ENCODE measurements around the gene SEMA5A. TPM values are rescaled to one million over a fixed set of nuclear protein-coding genes. Genes with fewer than 3 reads are reported as not detected.
A peak's percentile ranks its signal among the peaks of the same experiment; 100 is the strongest.
"Not testable (repeated sequence)": the region's sequence is repeated elsewhere in the genome, so short reads cannot be mapped to it uniquely, and the experiment has no call there.

SEMA5A gene
- total RNA-seq, 1 experiment from 2014 or later = 6.5 TPM

DNA sequence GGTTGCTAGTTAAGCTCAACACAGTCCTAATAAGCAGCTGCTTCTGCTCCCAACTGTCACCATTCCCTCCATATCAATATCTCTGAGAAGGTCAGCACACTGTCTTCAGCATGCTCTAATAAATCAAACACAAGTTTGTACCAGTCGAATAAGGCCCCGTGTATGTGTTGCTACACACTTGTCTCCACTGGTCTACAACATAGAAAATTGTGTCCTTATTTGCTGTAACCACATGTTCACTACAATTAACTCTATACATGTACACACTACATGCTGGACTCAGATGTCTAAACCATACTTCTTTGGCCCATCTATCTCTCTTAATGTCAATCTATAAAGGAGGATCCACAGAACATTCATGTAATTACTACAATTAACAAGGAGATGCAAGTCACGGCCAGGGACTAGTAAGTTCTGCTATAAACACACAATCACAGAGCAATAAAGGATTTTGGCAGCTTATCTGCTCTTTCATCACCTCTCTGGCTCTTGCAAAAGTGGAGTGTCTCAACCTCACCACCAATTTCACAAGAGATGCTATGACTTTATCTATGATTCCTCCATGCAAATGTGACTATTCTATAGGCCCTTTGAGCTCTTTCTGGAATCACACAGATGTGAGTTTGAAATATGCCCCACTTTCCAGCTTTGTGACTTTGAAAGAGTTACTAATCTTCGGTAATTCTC is 143.9 kb downstream of the SEMA5A start:
- Histone ChIP-seq H3K27me3 (ENCODE audit: control insufficient read depth, insufficient read depth, low read length) (no peaks in the 10 kb centered on the region), H3K4me3 (ENCODE audit: insufficient read depth, low read depth, low read length) (no peak overlapping the region), H3K36me3 (replicated peaks; ENCODE audit: control insufficient read depth, insufficient read depth, low read length) (no peaks in the 10 kb centered on the region)
- DNase-seq = no peak

DNA sequence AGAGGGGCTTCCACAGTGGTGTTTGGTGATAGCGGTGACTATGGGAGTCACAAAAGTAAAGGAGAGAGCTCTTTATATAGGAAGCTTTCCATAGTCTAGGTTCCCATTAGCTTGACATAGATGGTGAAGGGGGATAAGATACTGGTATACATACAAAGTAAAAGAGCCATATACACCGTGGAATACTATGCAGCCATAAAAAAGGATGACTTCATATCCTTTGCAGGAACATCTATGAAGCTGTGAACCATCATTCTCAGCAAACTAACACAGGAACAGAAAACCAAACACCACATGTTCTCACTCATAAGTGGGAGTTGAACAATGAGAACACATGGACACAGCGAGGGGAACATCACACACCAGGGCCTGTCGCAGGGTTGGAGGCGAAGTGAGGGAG is 146.1 kb downstream of the SEMA5A start:
- H3K27me3 ChIP-seq (ENCODE audit: control insufficient read depth, insufficient read depth, low read length); H3K4me3 ChIP-seq (ENCODE audit: insufficient read depth, low read depth, low read length); H3K36me3 ChIP-seq (replicated peaks; ENCODE audit: control insufficient read depth, insufficient read depth, low read length); DNase-seq: not testable (repeated sequence)

DNA sequence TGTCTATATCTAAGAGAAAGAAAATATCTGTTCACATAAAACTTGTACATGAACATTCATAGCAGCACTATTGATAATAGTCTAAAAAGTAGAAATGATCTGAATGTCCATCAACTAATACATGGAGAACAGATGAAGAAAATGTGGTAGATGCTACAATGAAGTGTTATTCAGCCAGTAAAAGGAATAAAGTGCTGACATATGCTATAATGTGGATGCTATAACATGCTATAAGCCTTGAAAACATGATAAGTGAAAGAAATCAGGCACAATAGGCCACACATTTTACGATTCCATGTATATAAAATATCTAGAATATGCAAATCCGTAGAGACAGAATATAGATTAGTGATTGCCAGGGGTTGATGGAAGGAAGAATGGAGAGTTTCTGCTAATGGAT is 146.8 kb downstream of the SEMA5A start:
- H3K4me3 ChIP-seq (ENCODE audit: insufficient read depth, low read depth, low read length) = no peak overlapping the region
- no peaks in the 10 kb centered on the region for H3K36me3 ChIP-seq (replicated peaks; ENCODE audit: control insufficient read depth, insufficient read depth, low read length)
- no peaks in the 10 kb centered on the region for H3K27me3 ChIP-seq (ENCODE audit: control insufficient read depth, insufficient read depth, low read length)
- DNase-seq = no peak

DNA sequence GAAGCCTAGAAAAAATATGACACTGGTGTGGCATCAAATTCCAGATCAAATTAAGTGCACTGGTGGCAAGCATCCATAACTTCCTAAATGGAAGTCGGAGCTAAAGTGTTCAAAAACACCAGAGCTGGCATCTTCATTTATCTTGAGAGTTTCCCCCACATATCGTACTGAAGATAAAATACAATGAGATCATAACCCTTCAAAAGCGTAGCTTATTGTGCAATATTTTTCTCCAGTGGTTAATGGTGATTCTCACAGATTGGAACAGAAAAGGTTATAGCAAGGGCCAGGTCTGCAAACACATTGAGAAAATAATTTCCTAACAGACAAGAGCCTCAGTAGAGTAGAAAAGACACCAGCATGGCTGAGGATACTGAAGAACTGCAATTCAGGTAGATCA is 147.6 kb downstream of the SEMA5A start:
- no peaks in the 10 kb centered on the region for H3K36me3 ChIP-seq (replicated peaks; ENCODE audit: control insufficient read depth, insufficient read depth, low read length)
- H3K27me3 ChIP-seq (ENCODE audit: control insufficient read depth, insufficient read depth, low read length) = no peaks in the 10 kb centered on the region
- no peak overlapping the region for H3K4me3 ChIP-seq (ENCODE audit: insufficient read depth, low read depth, low read length)
- no peak for DNase-seq

DNA sequence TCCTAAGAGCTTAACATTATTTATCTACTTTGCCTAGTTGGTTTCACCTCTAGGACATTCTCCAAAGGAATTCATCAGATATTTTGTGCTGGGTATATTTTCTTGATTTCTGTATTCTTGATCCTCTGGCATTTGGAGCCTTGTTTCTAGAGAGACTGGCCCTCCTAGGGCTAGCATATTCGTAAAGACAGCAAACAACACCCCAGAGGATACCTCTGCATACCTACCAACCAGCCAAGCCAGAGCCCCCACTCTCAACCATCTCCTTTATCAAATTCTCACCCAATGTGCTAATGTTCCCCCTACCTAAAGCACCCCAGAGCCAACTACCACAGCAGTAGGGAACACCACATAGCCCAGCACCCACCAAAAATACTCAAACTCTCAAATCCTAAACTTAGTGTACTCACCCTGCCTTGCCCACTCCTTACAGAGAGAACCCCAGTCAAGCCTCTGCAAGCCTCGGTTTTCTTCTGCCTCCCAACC is 149.5 kb downstream of the SEMA5A start:
- DNase-seq = peak; percentile 11
- Histone ChIP-seq H3K36me3 (replicated peaks; ENCODE audit: control insufficient read depth, insufficient read depth, low read length) (no peaks in the 10 kb centered on the region), H3K27me3 (ENCODE audit: control insufficient read depth, insufficient read depth, low read length) (no peaks in the 10 kb centered on the region), H3K4me3 (ENCODE audit: insufficient read depth, low read depth, low read length) (no peak overlapping the region)

DNA sequence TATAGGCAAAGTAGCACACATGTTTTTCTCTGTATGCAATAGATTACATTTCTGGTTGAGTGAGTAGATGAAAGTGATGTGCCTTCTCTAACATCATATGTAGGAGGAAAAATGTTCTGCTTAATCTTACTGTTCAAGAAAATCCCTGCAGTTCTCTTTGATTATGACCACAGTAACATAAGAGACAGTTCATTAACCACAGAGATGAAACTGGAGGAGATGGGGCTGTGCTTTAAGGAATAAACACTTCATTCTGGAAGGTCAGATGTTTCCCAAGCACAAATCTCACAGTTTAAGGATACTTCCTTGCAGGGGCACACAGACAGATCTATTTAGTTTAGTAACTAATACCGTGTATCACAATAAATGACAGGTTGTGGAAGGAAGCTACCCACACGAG is 150.2 kb downstream of the SEMA5A start:
- H3K36me3 ChIP-seq (replicated peaks; ENCODE audit: control insufficient read depth, insufficient read depth, low read length) = no peaks in the 10 kb centered on the region
- H3K27me3 ChIP-seq (ENCODE audit: control insufficient read depth, insufficient read depth, low read length) = no peaks in the 10 kb centered on the region
- no peak for DNase-seq
- H3K4me3 ChIP-seq (ENCODE audit: insufficient read depth, low read depth, low read length) = no peak overlapping the region

DNA sequence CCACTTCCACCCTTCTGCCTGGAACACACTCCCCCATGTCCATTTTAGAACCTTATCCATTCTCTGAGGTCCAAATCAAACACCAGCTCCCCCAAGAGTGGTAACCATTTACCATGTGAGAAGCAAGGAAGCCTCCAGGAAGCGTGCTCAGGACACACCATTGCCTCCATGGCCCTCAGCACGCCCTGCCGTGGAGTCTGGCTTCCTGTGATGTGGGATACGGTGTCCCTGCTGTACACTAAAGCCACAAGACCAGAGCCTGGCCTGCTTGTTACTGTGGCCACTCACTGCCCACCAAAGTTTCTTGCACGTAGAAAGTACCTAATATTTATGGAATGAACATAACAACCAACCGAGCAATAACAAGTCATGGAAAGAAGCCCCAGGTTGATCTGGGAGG is 151.7 kb downstream of the SEMA5A start:
- no peaks in the 10 kb centered on the region for H3K36me3 ChIP-seq (replicated peaks; ENCODE audit: control insufficient read depth, insufficient read depth, low read length)
- H3K4me3 ChIP-seq (ENCODE audit: insufficient read depth, low read depth, low read length) = no peak overlapping the region
- no peak for DNase-seq
- H3K27me3 ChIP-seq (ENCODE audit: control insufficient read depth, insufficient read depth, low read length) = no peaks in the 10 kb centered on the region

DNA sequence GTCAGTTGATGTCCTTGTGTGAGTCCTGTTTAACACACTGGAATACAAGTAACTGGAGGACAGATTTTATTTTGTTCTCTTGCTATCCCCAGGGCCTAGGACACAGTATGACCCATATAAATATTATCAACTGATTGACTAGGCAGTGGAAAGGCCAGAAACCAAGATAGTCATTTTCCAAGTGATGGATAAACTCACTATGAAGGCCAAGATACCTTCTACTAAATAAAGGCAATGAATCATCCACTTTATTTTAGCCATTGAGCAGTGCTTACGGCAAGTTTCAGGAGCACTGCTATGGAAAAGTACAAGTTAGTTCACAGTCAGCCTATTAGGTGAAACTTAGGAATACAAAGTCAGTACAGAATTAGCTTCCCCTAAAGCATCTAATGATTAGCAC is 153.2 kb downstream of the SEMA5A start:
- Histone ChIP-seq H3K27me3 (ENCODE audit: control insufficient read depth, insufficient read depth, low read length) (no peaks in the 10 kb centered on the region), H3K4me3 (ENCODE audit: insufficient read depth, low read depth, low read length) (no peak overlapping the region), H3K36me3 (replicated peaks; ENCODE audit: control insufficient read depth, insufficient read depth, low read length) (no peaks in the 10 kb centered on the region)
- DNase-seq = no peak

DNA sequence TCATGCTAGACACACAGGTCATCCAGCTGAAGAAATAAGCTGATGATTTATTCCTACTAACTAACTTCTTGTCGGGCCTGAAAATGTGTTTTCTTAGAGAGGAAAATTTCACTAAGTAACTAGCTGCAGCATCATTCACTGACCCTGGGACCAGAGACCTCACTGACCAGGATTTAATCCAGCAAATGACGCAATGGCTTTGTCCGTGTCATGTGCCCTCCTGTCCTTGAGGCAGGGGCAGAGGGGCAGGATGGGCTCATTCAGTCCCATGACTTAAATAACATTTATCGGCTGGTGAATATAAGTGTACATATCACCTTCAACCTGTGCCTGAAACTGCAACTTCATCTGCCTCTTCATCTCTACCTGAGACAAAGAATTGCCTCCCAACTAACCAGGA is 154.8 kb downstream of the SEMA5A start:
- H3K36me3 ChIP-seq (replicated peaks; ENCODE audit: control insufficient read depth, insufficient read depth, low read length) = no peaks in the 10 kb centered on the region
- H3K4me3 ChIP-seq (ENCODE audit: insufficient read depth, low read depth, low read length) = no peak overlapping the region
- DNase-seq = no peak

DNA sequence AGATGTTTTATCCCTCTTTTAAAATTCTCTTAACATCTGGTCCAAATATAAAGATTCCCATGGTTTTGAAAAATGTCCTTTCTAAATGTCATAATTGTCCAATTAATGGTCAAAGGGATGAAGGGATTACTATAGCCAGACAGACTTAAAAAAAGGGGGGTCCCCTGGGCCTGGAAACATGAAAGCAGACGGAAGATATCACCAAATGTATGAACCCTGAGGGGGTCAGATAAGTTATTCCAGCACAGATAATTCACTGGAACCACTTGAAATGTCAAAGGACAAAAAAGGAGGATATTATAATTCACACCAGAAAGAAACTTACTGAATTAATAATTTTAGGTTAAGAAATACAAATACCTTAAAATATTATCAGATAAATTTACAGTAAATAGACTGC is 155.8 kb downstream of the SEMA5A start:
- Histone ChIP-seq H3K27me3 (ENCODE audit: control insufficient read depth, insufficient read depth, low read length) (no peaks in the 10 kb centered on the region), H3K36me3 (replicated peaks; ENCODE audit: control insufficient read depth, insufficient read depth, low read length) (no peaks in the 10 kb centered on the region), H3K4me3 (ENCODE audit: insufficient read depth, low read depth, low read length) (no peak overlapping the region)
- no peak for DNase-seq

More for the DNA sequence above, 154.8 kb downstream of the SEMA5A start:
- H3K27me3 ChIP-seq (ENCODE audit: control insufficient read depth, insufficient read depth, low read length) = no peaks in the 10 kb centered on the region

DNA sequence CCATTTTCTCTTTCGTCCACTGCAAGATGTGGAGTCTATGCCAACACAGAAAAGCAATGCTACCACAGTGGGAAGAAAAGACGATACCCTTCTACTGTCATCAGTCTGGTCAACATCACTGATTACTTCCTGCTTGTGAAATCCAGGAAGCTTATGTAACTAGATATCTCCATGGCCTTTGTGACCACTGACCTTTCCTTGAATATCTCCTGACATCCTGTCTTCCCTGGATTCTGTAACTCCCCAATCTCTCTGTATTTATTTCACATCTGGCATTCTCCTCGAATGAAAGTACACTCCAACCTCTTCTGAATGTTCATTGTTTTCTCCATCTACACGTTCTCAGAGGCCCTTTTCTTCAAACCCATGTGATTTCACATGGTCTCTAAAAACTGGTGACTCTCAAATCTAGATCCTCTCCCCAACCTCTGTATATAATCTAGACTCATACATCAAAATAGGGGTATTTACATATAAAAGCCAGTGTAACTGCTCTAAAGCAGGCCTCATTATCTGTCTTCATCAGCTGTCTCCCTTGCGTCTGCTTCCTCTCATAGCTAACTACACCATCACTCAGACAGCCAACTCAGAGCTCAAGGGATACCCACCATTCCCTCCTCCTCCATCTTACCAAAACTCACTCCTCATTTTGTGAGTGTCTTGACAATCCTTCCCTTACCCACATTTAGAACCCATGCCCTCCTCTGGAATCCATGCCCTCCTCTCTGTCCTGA is 156.8 kb downstream of the SEMA5A start:
- Histone ChIP-seq H3K27me3 (ENCODE audit: control insufficient read depth, insufficient read depth, low read length) (no peaks in the 10 kb centered on the region), H3K36me3 (replicated peaks; ENCODE audit: control insufficient read depth, insufficient read depth, low read length) (no peaks in the 10 kb centered on the region), H3K4me3 (ENCODE audit: insufficient read depth, low read depth, low read length) (no peak overlapping the region)
- DNase-seq = no peak

DNA sequence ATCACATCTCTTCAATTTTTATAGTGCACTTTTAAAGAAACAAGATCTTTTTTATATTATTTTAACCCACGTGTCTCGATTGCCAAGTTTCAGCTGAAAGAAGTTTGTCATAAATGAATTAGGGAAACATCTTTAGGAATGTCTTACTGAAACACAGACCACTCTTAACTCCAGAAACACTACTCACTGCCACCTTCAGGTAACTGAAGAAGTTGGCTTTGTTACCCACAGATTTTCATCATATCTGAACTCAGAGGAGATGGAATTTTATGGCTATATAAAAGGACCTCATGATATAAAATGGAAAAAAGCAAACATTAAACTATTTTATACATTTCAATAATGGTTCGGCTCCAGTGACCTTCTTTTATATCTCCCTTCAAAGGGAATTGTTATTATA is 158.0 kb downstream of the SEMA5A start:
- H3K27me3 ChIP-seq (ENCODE audit: control insufficient read depth, insufficient read depth, low read length) = no peaks in the 10 kb centered on the region
- H3K4me3 ChIP-seq (ENCODE audit: insufficient read depth, low read depth, low read length) = no peak overlapping the region
- H3K36me3 ChIP-seq (replicated peaks; ENCODE audit: control insufficient read depth, insufficient read depth, low read length) = no peaks in the 10 kb centered on the region
- DNase-seq = no peak

DNA sequence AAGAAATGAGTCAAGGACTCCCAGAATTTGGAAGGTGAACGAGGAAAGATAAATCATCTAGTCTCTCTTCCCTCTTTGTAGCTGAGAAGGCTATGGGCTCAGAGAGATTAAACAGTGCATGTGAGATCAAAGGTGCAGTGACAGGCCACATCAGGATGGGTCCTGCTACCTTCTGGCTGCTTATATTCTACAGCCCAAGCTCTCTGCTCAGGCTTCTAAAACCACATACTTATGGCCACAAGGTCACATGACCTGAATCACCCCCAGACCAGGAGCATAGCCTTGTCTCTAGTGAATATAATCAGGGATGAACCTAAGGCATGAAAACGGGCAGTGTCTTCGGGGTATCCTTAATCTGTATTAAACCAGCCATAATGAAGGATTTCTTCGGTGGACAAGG is 158.9 kb downstream of the SEMA5A start:
- Histone ChIP-seq H3K27me3 (ENCODE audit: control insufficient read depth, insufficient read depth, low read length) (no peaks in the 10 kb centered on the region), H3K36me3 (replicated peaks; ENCODE audit: control insufficient read depth, insufficient read depth, low read length) (no peaks in the 10 kb centered on the region), H3K4me3 (ENCODE audit: insufficient read depth, low read depth, low read length) (no peak overlapping the region)
- no peak for DNase-seq

DNA sequence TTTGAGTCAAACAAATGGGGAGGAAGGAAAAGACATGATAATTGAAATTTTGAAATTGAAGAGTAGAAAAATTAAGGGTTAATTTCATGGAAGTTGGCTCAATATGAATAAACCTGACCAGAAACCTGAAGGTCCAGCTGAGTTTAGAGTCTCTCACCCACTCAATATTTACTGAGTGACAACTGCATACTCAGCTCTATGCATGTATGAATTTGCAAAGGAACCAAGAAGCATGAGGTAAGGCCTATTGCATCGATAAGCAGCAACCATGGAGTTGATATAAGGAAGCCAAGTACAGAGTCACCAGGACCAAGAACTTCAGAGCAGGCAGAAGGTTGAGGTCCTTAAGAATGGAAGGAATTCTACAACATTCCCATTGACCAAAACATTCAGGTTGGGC is 163.4 kb downstream of the SEMA5A start:
- DNase-seq = no peak
- Histone ChIP-seq H3K36me3 (replicated peaks; ENCODE audit: control insufficient read depth, insufficient read depth, low read length) (no peaks in the 10 kb centered on the region), H3K4me3 (ENCODE audit: insufficient read depth, low read depth, low read length) (no peak overlapping the region), H3K27me3 (ENCODE audit: control insufficient read depth, insufficient read depth, low read length) (no peaks in the 10 kb centered on the region)

DNA sequence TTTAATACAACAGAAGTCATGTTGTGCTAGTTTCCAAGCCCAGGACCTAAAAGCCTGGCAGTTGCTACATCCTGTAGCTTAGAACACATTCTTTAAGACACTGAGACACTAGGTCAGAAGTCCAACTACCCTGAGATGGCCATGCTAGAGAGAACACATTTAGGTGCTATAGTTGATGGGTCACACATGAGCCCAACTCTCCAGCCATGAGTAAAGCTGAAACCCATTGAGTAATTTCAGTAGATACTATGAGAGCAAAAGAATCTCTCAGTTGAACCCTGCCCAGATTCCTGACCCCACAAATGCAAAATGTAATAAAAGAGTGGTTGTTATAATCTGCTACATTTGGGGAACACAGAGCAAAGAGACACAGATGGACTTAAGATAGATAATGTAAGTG is 164.4 kb downstream of the SEMA5A start:
- Histone ChIP-seq H3K36me3 (replicated peaks; ENCODE audit: control insufficient read depth, insufficient read depth, low read length) (no peaks in the 10 kb centered on the region), H3K27me3 (ENCODE audit: control insufficient read depth, insufficient read depth, low read length) (no peaks in the 10 kb centered on the region), H3K4me3 (ENCODE audit: insufficient read depth, low read depth, low read length) (no peak overlapping the region)
- DNase-seq = no peak

Measured in H7 (cell line).